DMS53 treated with DMSO at 0.1 percent for 48 hours (cell line): ENCODE measurements around the gene ARHGAP10.

Experiments used
- DNase-seq: peaks from one replicate; lab custom pipeline; 2025; ENCODE audit not compliant: unreplicated experiment; lab: John Stamatoyannopoulos, UW

ARHGAP10 gene

GRCh38 chr4:147731580-147732517, at the start of gene ARHGAP10:
ARHGAP10 (plus strand) TSS chr4:147732088; CDS start chr4:147732302, 214 bp downstream.
- peak; percentile 58 for DNase-seq

DNA sequence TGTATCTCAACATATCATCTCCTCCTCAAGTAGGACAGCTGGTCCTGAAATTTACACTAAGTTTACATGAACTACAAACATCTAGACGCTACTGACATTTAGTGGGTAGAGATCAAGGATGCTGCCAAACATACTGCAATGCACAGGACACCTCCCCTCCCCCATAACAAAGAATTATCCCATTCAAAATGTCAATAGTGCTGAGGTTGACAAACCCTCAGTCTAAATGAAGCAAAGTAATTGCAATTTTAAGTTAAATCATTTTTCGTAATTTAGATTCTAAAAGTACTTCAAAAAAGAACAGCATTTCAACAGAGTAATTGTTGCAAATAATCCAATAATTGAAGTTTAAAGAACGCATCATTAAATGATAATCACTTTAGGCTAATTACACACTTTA, 49.1 kb upstream of the ARHGAP10 start:
- no peak for DNase-seq

- DNase-seq = no peak
Measured at GRCh38 chr4:147683188-147683591, 48.7 kb upstream of the ARHGAP10 start.

DNA sequence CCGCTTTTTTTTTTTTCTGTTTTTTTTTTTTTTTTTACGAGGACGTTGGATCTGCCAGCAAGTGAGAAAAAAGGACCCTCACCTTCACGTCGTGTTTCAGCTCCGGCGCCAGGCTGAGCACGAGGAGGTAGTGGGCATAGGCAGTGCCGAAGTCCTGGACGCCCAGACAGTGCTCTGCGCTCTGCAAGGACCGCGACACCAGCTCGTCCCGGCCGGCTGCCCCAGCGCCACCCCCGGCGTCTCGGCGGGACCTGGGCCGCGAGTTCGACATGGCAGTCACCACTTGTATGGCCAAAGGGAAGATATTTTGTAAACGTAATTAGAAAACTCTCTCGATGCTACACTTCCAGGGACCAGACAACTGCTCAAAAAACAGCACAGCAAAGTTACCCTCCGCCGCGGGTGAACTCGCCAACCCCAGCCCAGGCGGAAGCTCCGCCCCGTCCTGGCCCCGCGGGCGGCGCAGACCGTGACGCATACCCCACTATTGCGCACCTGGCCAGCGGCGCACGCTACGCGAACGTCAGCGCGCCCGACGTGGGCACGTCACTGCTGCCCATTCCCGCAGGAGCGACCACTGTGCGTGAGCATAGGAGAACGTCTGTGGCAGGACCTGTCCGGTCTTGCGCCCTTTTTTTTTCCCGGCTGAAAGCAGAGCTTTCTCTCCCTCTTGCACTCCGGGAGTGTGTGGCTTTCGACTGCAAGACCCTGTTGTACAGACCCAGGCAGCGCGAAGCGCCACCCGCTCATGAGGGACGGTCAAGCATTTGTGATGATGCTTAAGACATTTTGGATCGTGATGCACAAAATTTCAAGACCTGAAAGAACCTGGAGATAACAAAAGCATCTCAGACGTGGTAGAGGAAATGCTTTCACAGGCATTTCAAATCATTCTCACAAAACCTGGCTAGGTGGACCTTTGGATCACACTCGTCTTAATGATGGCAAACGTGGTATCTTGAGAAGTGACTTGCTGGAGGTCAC, 47.9 kb upstream of the ARHGAP10 start, which contains the start of gene PRMT9:
TSS of gene PRMT9 (minus strand) at position 447 of the 984 bp plus-strand sequence. CDS start at position 271, 176 bp downstream.
- DNase-seq = peak; percentile 60

- no peak for DNase-seq
Measured at GRCh38 chr4:147689067-147689466, 42.8 kb upstream of the ARHGAP10 start.

DNA sequence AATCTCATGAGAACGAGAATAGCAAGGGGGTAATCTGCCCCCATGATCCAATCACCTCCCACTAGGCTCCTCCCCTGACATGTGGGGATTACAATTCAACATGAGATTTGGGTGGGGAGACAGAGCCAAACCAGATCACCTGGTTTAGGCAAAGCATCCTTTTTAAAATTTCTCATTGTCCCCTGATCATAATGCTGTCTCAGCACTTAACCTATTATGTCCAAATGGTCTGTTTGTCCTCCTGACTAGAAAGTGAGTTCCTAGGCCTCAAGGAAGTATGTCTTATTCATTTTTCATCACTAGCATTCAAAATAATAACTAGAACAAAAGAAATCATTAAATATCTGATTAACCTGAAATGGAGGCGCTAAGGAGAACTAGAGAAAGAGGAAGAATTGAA, 40.1 kb upstream of the ARHGAP10 start:
- no peak for DNase-seq

GRCh38 chr4:147693218-147693617, 38.7 kb upstream of the ARHGAP10 start:
- DNase-seq = peak; percentile 31

- no peak for DNase-seq
Measured at GRCh38 chr4:147696866-147697265, 35.0 kb upstream of the ARHGAP10 start.

DNA sequence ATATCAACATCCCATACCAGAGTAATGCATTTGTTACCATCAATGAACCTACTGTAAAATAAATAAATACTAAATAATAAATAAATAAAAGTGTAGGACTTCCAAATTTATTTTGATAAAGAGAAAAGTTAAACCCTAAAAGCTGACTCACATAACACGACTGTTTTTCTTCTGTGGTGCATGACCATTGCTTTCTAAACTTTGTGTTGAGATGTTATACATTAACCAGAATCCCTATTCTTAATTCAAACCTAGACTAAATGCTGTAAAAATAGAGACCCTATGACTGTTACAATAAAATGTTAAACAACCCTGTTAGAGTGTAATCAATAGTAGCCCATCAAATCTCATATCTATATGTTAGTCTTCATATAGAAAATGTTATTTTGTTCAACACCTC, 27.0 kb upstream of the ARHGAP10 start:
- no peak for DNase-seq

GRCh38 chr4:147707892-147708672, 23.8 kb upstream of the ARHGAP10 start:
- DNase-seq = peak; percentile 30

DNA sequence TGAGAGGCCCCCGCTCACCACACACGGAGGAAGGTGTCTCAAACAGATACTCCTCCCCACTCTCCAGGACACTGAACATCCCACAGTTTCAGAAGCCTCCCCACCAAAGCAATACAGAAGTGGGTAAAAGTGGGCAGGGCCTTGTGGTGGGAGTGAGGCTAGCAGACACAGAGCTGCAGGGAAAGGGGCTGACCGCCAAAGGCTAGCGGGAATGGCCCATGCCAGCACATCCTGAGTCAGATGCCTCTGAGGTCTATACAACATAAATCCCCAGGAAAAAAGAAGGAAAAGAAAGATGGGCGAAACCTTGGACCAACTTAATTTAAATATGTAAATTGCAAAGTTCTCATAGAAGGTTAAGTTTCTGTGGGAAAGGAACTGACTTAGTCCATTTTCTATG, 21.9 kb upstream of the ARHGAP10 start:
- DNase-seq = no peak

GRCh38 chr4:147714575-147715401, 17.1 kb upstream of the ARHGAP10 start:
- DNase-seq = no peak

DNA sequence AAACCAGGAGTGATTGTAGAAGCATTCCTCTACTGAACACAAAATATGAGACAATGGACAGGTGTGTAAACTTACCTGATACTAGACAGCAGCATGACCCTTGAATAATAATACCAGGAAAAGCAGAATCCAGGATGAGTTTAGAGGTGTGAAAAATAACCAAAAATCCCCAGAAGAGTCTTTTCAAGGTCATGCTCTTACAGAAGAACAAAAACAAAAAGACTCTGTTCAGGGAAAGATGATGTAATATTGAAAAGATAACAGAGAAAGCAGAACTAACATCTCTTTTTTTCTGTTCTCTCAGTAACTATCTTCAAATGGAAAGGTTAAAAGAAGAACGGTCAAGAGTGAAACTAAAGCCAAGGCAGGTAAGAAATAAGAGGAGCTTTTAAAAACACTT, 14.0 kb upstream of the ARHGAP10 start:
- DNase-seq = no peak

DNA sequence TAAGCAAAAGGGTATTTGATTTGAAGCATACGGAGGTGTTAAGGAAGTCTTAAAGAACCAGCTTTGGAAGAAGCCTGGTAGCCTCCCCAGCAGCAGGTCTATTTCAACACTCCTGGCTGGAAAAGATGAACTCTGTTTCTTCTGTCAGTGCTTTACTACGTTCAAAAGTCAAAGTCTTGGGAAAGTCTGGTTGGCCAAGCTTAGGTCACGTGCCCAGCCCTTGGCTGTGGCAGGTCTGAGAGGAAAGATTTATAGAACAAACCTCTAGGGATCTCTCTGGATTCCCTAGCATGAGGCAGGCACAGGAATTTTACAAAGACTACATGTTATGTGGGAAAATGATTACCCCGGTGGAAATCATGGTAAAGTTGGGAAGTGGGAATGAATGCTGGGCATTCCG, 8.6 kb upstream of the ARHGAP10 start:
- no peak for DNase-seq

DNA sequence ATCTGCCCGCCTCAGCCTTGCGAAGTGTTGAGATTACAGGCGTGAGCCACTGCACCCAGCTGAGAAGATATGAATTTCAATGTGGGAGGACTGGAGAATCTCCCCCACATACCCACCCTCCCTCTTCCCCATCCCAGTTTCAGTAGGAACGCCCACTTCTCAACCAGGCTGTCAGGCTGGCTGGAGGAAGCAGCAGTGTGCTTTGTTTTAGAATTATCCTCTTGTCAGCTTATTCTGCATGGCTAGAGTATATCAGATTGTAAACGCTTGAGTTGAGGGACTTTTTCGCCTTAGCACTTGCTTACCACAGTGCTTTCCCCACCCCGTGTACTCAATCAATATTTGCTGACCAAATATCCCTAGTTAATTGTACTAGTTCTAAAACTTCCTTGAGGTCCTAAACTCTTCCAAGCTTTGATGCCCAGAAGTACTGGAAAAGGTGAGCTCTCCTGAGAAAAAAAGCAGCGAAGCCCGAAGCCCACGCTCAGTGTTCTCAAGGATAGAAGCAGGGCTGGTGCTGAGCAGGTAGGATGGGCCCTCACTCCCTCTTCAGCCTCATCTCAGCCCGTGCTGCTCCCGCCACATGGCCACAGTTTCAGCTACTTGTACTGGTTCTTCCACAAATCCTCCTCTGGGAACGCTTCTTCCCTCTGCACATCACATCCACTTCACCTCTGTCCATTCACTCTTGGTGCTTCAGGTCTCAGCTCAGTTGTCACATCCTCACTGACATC, 7.3 kb upstream of the ARHGAP10 start:
- no peak for DNase-seq

- no peak for DNase-seq
Measured at GRCh38 chr4:147725673-147726072, 6.2 kb upstream of the ARHGAP10 start.

- no peak for DNase-seq
Measured at GRCh38 chr4:147727476-147728028, 4.3 kb upstream of the ARHGAP10 start.

- DNase-seq = no peak
Measured at GRCh38 chr4:147730333-147730732, 1.6 kb upstream of the ARHGAP10 start.
